HepG2 (cell line): Measurements from ENCODE around the gene ARID3C. TPM values are rescaled to one million over a fixed set of nuclear protein-coding genes. Genes with fewer than 3 reads are reported as not detected.

Experiments used
- ATAC-seq: fragments of 200-7000 bp; cut with Tn5 transposase; 3 replicates; pipeline ENCODE4 v1.9.1; 2020; ENCODE audit warnings: mild to moderate bottlenecking, moderate library complexity
- BruUV-seq: library from RNA; stranded (reverse); fragments of 400-500 nt; replicated peaks from 2 replicates; lab custom pipeline; 2021; lab: Mats Ljungman, UMichigan
- CTCF ChIA-PET: fragments of 300-600 bp; formaldehyde crosslinking; extraction: SDS; loops from one replicate; lab custom pipeline; 2021; ENCODE audit warnings: low total read pairs, inconsistent platforms, low intra/inter-chr PET ratio; lab: Yijun Ruan, JAX
- POLR2A ChIA-PET: fragments of 350-600 bp; sonication (Branson Sonifier 250); formaldehyde crosslinking; loops from one replicate; lab custom pipeline; 2020; ENCODE audit warnings: antibody characterized with exemption, inconsistent platforms; lab: Yijun Ruan, JAX
- DNase-seq: peaks from one replicate; pipeline ENCODE4 v3.0.0-alpha.2; 2015; ENCODE audit warnings: low spot score
- FAIRE-seq: peaks from 3 replicates; lab custom pipeline; 2011; peaks lifted over from hg19 to GRCh38; lab: Jason Lieb, UNC
- H2AFZ ChIP-seq: one replicate; pipeline ENCODE4 v1.6.1; 2011; ENCODE audit warnings: low read length, inconsistent platforms
- H3K27ac ChIP-seq: fragments of 300-600 bp; 3 replicates; pipeline ENCODE4 v1.8.0; 2011; ENCODE audit warnings: mixed run types, mild to moderate bottlenecking, mixed read lengths, low read length, inconsistent platforms; ENCODE audit not compliant: insufficient read depth; ENCODE audit errors: extremely low read length
- H3K27me3 ChIP-seq, 2 experiments: fragments of 200-600 bp in 1 of 2; 2 replicates in 1 of 2; 3 replicates in 1 of 2; pipeline versions ENCODE4 v1.6.0 to v1.8.0; 2011; ENCODE audit warnings: low read length in 2 of 2, mild to moderate bottlenecking in 2 of 2, moderate library complexity in 2 of 2, inconsistent platforms in 1 of 2; ENCODE audit not compliant: insufficient read depth in 2 of 2, control insufficient read depth in 1 of 2
- H3K36me3 ChIP-seq, 2 experiments: fragments of 200-600 bp in 1 of 2; replicated peaks in 1 of 2; 2 replicates in 1 of 2; 3 replicates in 1 of 2; pipeline versions ENCODE4 v1.5.1 to v1.8.0; 2011; ENCODE audit warnings: low read length in 2 of 2, inconsistent platforms in 1 of 2; ENCODE audit not compliant: insufficient read depth in 2 of 2, control insufficient read depth in 1 of 2
- H3K4me1 ChIP-seq: 2 replicates; pipeline ENCODE4 v1.5.1; 2012; ENCODE audit warnings: low read length, inconsistent platforms; ENCODE audit not compliant: insufficient read depth
- H3K4me2 ChIP-seq: 2 replicates; pipeline ENCODE4 v1.6.0; 2011; ENCODE audit warnings: low read depth, low read length, inconsistent platforms
- H3K4me3 ChIP-seq, 3 experiments: fragments of 200-600 bp in 1 of 3; sonication (generic), shearing (Covaris generic) in 1 of 3; replicated peaks in 1 of 3; 2 replicates each; pipeline ENCODE4 v1.5.1; 2011 to 2016; ENCODE audit warnings: low read length in 3 of 3, inconsistent platforms in 2 of 3, low read depth in 2 of 3, mild to moderate bottlenecking in 2 of 3, control low read depth in 1 of 3, mixed read lengths in 1 of 3; ENCODE audit not compliant: insufficient read depth in 1 of 3
- H3K79me2 ChIP-seq: one replicate; pipeline ENCODE4 v1.6.1; 2011; ENCODE audit warnings: low read length, inconsistent platforms; ENCODE audit not compliant: insufficient read depth
- H3K9ac ChIP-seq: 2 replicates; pipeline ENCODE4 v1.6.0; 2011; ENCODE audit warnings: mild to moderate bottlenecking, low read depth, low read length, inconsistent platforms; ENCODE audit not compliant: insufficient read depth
- H3K9me3 ChIP-seq: 2 replicates; pipeline ENCODE4 v1.5.1; 2012; ENCODE audit warnings: mild to moderate bottlenecking, low read length
- H4K20me1 ChIP-seq: 2 replicates; pipeline ENCODE4 v1.6.0; 2011; ENCODE audit warnings: inconsistent platforms, mild to moderate bottlenecking, low read length, moderate library complexity; ENCODE audit not compliant: insufficient read depth
- ARID2 ChIP-seq: sonication (generic); formaldehyde crosslinking; IDR thresholded peaks from 2 replicates; pipeline ENCODE4 v1.8.1; 2022; ENCODE audit warnings: mild to moderate bottlenecking, missing genetic modification reagents, borderline replicate concordance
- BHLHE40 ChIP-seq: IDR thresholded peaks from 2 replicates; pipeline ENCODE4 v1.6.1; 2011; ENCODE audit warnings: low read length, improper control_type of control experiment
- EZH2 ChIP-seq: conservative IDR thresholded peaks from 2 replicates; pipeline ENCODE4 v1.6.1; 2012; ENCODE audit warnings: mild to moderate bottlenecking, low read depth, low read length, moderate library complexity
- FOSL1 ChIP-seq: sonication (generic); formaldehyde crosslinking; IDR thresholded peaks from 2 replicates; pipeline ENCODE4 v1.9.0; 2021; ENCODE audit warnings: missing genetic modification reagents, borderline replicate concordance
- PITX1 ChIP-seq: sonication (generic); formaldehyde crosslinking; IDR thresholded peaks from 2 replicates; pipeline ENCODE4 v1.5.1; 2020; ENCODE audit warnings: mild to moderate bottlenecking, missing genetic modification reagents
- SIN3A ChIP-seq: IDR thresholded peaks from 2 replicates; pipeline ENCODE4 v1.6.1; 2011; ENCODE audit warnings: low read depth, mild to moderate bottlenecking, control low read depth, low read length, borderline replicate concordance
- ZNF34 ChIP-seq: sonication (generic); formaldehyde crosslinking; IDR thresholded peaks from 2 replicates; pipeline ENCODE4 v1.4.0; 2020; ENCODE audit warnings: mild to moderate bottlenecking, missing genetic modification reagents, borderline replicate concordance
- ZNF724P ChIP-seq: sonication (generic); formaldehyde crosslinking; IDR thresholded peaks from 2 replicates; pipeline ENCODE4 v1.8.0; 2022; ENCODE audit warnings: missing genetic modification reagents, borderline replicate concordance
- WGBS: methylation state at CpG from one replicate; pipeline ENCODE4 v1.1.6; 2017; ENCODE audit warnings: low lambda C conversion rate; 5-methylcytosine and 5-hydroxymethylcytosine counted together
- in situ Hi-C: cut with HindIII; loops from 2 replicates; pipeline ENCODE4 v1.10.0; 2017; ENCODE audit warnings: low pct_unique_long_range_greater_than_20kb; ENCODE audit not compliant: extremely low pct_ligation_motif_present
- intact Hi-C: fragments of 100-400 bp; cut with micrococcal nuclease; formaldehyde crosslinking; loops from one replicate; pipeline ENCODE4 v1.10.0; 2022; ENCODE audit not compliant: unreplicated experiment
- polyA plus RNA-seq, 8 experiments: library from polyadenylated mRNA; depleted of rRNA in 3 of 8; stranded (reverse) in 7 of 8; unstranded in 1 of 8; fragments of >200 nt; fragmentation: Illumina TruSeq in 4 of 8; extraction: Trizol in 4 of 8; gene quantifications; 2 replicates each; pipeline versions ENCODE4 v1.2.1 to v1.2.3, GENCODE V29; 2011 to 2016; ENCODE audit warnings: low read depth in 4 of 8, missing spikeins in 1 of 8, mixed read lengths in 1 of 8; ENCODE audit not compliant: insufficient read depth in 1 of 8
- total RNA-seq, 5 experiments: library from RNA; depleted of rRNA; stranded (reverse); fragments of >200 nt; fragmentation: Illumina TruSeq; extraction: Trizol; gene quantifications; 2 replicates each; pipeline ENCODE4 v1.2.3, GENCODE V29; 2016; ENCODE audit warnings: low read depth in 1 of 5
- TF ChIP-seq, protein P1 (sequence below): sonication (generic); formaldehyde crosslinking; IDR thresholded peaks from 2 replicates; pipeline ENCODE4 v1.8.0; 2022; ENCODE audit warnings: mild to moderate bottlenecking, missing genetic modification reagents
- TF ChIP-seq, protein P2 (sequence below): fragments of 450-650 bp; IDR thresholded peaks from 2 replicates; pipeline ENCODE4 v1.6.1; 2016

The ARID3C gene
- total and polyA plus RNA-seq, 2 of the 13 experiments (the other 11 are each of a cell fraction or from before 2014, with no cell fraction given) = not detected

DNA sequence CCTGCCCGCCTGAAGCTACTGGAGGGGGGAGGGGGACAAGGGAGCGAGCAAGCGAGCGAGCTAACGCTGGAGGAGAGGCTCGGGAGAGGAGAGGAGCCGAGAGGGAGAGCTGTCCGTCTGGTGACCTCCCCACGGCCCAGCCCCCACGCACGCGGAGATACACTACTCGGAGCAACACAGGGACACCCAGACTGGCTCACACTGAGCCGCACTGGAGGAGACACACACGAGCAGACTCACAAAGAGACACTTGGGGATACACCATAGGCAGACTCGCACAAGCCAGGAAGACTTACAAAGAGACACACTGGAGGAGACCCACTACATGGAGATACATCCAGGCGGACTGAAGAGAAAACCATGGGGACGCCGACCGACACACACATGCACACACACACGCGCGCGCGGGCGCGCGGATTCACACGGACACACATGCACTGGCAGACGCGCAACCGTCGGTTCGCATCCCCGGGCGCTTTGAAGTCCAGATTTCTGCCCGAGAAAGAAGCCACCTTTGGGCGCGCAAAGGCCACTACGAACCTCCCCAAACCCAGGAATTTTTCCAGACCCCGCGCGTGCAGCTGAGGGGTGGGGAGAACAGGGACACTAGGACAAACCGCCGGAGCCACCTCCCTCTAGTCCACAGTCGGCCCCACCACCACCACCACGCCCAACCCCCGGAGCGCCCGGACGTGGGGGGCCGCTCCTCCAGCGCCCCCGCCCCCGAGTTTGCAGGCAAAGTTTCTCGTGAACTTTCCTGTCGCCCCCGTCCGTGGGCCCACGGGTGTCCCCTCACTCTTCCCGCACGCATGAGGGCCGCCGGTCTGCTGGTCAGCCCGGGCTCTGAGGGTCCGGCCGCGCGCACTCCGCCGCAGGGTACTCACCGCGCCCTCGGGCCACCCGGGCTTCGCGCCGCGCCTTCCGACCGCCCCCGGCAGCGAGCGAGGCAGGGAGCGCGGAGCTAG is 39.9 kb downstream of the ARID3C start:
- Histone ChIP-seq H3K27me3 (peaks cover 20 to 94% of the 10 kb centered on the region in 2 experiments), H3K4me1 (peaks cover 28% of the 10 kb centered on the region; the same call in 1 of the 2 replicates)

DNA sequence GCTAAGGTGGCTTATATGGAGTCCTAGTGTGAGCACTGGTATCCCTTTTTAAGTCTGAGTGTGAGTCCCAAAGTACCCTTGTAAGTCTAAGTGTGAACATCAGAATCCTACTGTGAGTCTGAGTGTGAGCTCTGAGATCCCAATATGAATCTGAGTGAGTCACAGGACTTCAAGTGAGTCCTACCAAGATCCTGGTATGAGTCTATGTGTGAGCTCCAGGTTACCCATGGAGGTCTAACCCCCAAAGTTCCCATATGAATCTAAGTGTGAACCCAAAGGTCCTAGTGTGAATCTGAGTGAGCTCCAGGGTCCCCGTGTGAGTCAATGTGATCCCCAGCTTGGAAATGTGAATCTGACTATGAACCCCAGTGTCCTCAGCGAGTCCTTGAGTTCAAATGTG is 41.6 kb downstream of the ARID3C start:
- Histone ChIP-seq H3K9me3 (no peaks in the 10 kb centered on the region), H3K4me3 (no peak overlapping the region), H3K4me1 (peaks cover 20% of the 10 kb centered on the region; the same call in 1 of the 2 replicates), H3K4me2 (no peak overlapping the region), H3K27ac (no peak overlapping the region), H3K79me2 (no peaks in the 10 kb centered on the region), H3K9ac (no peak overlapping the region), H3K36me3 (no peaks in the 10 kb centered on the region), H3K27me3 (peaks cover 19 to 90% of the 10 kb centered on the region in 2 experiments), H2AFZ (no peak overlapping the region), H4K20me1 (no peaks in the 10 kb centered on the region; the same call in 1 of the 2 replicates)
- FAIRE-seq (no peak), DNase-seq (no peak), ATAC-seq (no peak)
- TF ChIP-seq, protein P1, sequence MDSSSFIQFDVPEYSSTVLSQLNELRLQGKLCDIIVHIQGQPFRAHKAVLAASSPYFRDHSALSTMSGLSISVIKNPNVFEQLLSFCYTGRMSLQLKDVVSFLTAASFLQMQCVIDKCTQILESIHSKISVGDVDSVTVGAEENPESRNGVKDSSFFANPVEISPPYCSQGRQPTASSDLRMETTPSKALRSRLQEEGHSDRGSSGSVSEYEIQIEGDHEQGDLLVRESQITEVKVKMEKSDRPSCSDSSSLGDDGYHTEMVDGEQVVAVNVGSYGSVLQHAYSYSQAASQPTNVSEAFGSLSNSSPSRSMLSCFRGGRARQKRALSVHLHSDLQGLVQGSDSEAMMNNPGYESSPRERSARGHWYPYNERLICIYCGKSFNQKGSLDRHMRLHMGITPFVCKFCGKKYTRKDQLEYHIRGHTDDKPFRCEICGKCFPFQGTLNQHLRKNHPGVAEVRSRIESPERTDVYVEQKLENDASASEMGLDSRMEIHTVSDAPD (CRISPR knock-in tag) = no peak
- TF ChIP-seq ZNF34 (CRISPR knock-in tag) (no peak), FOSL1 (no peak), ARID2 (CRISPR knock-in tag) (no peak), PITX1 (CRISPR knock-in tag) (no peak), BHLHE40 (no peak), SIN3A (no peak)
- TF ChIP-seq, protein P2, sequence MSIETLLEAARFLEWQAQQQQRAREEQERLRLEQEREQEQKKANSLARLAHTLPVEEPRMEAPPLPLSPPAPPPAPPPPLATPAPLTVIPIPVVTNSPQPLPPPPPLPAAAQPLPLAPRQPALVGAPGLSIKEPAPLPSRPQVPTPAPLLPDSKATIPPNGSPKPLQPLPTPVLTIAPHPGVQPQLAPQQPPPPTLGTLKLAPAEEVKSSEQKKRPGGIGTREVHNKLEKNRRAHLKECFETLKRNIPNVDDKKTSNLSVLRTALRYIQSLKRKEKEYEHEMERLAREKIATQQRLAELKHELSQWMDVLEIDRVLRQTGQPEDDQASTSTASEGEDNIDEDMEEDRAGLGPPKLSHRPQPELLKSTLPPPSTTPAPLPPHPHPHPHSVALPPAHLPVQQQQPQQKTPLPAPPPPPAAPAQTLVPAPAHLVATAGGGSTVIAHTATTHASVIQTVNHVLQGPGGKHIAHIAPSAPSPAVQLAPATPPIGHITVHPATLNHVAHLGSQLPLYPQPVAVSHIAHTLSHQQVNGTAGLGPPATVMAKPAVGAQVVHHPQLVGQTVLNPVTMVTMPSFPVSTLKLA = no peak
- in situ Hi-C loops = no loop called here
- CTCF ChIA-PET = no interaction called here
- no TSS peak for BruUV-seq
- 0% methylated on average over 2 of the region's 2 CpGs for whole genome bisulfite sequencing
- POLR2A ChIA-PET = no interaction called here
- intact Hi-C loops = no loop called here

More for the DNA sequence above, 39.9 kb downstream of the ARID3C start:
- Histone ChIP-seq H3K27ac (no peak overlapping the region), H3K4me3 (no peak overlapping the region), H4K20me1 (peaks cover 4% of the 10 kb centered on the region; the same call in 1 of the 2 replicates), H3K79me2 (no peaks in the 10 kb centered on the region), H3K4me2 (no peak overlapping the region), H3K9ac (no peak overlapping the region), H2AFZ (no peak overlapping the region), H3K36me3 (no peaks in the 10 kb centered on the region), H3K9me3 (no peaks in the 10 kb centered on the region)
- FAIRE-seq (no peak), DNase-seq (no peak), ATAC-seq (no peak)
- TF ChIP-seq ZNF724P (CRISPR knock-in tag) = no peak
- TF ChIP-seq EZH2 = 0 out of 2 replicates have a peak, but pooled peaks have one; percentile 69
- CTCF ChIA-PET = no interaction called here
- BruUV-seq = no TSS peak
- in situ Hi-C loops (no loop called here), intact Hi-C loops (no loop called here)
- WGBS = 13% methylated on average over 36 of the region's 86 CpGs
- POLR2A ChIA-PET = no interaction called here
